NCI-H526 treated with DMSO at 0.1 percent for 48 hours (cell line): Measurements from ENCODE around the gene CREB3L1.
"Not testable (repeated sequence)": the region's sequence is repeated elsewhere in the genome, so short reads cannot be mapped to it uniquely, and the experiment has no call there.

ENCODE experiments used
- DNase-seq: peaks from one replicate; lab custom pipeline; 2025; lab: John Stamatoyannopoulos, UW

CREB3L1 gene

DNA sequence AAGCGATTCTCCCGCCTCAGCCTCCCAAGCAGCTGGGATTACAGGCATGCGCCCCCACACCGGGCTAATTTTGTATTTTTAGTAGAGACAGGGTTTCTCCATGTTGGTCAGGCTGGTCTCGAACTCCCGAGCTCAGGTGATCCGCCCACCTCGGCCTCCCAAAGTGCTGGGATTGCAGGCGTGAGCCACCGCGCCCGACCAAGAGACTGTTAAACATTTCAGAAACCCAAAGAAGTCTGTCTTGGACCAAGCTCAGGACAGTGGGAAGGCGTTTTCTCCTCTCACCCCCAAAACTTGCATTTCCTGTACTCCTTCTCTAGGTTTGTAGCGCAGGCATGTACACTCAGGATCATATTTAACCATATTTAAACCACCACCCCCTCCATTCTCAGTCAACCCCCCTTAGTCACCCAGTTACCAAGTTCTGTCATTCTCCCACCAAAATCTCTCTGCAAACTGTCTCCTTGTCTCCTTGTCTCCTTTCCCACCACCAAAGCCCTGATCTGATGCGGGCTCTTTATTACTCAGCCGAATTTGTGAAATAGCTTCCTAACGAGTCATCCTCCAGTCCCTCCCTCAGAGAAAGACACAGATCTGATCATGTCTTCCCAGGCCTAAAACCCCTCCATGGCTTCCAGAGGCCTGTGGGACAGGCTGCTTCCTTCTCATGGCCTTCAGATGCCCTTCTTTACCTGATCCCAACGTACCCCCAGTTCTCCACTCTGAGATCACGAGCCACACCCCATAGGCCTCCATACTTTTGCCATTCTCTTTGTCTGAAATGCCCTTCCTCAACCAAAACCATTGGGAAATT is 29.0 kb upstream of the CREB3L1 start:
- DNase-seq = no peak

DNA sequence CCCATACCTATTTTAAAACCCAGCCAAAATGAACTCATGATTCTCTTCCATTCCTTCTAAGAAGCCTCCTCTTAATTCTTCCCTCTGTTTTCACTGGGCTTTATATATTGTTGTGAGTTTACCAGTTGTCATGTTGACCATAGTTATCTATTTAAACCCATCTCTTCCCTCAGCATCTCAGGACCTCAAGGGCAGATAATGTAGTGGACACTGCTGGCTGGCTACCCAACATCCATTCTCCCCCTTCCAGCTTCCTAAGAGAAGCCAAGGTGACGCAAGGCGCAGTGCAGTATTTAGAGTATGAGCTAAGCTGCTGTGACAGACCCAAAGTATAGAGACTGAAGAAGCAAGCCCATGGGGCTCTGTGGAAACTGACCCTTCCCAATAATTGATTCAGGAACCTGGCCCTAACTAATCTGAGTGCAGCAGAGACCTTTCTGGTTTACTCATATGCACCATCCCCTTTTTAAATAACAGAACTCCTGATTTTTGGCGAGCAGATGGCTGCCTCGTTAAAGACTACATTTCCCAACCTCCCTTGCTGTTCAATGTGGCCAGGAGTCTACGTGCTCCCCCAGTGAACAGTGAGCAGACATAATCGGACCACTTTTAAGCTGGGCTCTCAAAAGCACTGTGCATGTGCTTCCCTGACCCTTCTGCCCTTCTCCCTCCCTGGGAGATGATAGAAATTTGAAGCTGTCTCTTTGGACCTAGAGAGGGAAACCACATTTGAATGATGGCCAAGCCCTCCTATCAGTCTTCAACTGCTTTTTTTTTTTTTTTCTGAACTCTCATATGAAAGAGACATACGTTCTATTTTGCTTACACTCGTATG is 28.1 kb upstream of the CREB3L1 start:
- no peak for DNase-seq

GRCh38 chr11:46249938-46250744 is 27.3 kb upstream of the CREB3L1 start:
- no peak for DNase-seq

DNA sequence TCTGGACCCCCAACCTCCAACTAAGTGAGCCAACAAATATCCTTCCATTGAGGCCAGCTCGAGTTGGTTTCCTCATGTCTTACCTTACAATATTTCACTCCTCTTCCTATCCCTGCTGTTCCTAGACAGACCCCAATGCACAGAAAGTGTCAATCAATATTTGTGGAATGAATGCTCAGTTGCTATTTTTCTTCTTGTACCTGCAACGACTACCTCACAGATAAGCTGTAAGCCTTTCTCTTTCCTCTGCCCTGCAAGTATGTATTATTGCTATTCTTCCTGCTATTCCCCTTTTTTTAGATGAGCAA is 26.8 kb upstream of the CREB3L1 start:
- DNase-seq = no peak

- DNase-seq = no peak
Measured at GRCh38 chr11:46251954-46252353, 25.5 kb upstream of the CREB3L1 start.

DNA sequence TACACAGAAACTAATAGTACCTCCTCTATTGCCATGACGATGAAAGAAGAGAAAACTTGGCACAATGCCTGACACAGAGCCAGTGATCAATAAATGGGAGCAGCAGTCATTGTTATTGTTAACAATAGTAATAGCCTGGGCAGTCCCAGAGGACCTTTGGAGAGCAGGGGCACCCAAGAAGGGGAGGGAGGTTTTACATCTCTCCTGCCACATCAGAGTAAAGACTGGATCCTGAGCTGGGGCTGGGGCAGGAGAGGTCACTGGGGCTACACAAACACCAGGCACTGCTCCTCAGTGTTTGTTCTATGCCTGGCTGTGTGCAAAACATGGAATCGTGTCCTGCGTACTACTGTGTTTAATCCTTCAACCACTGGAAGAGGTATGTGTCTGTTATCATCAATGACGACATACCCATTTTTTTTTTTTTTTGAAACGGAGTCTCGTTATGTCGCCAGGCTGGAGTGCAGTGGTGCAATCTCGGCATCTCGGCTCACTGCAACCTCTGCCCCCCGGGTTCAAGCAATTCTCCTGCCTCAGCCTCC is 25.0 kb upstream of the CREB3L1 start:
- no peak for DNase-seq

DNA sequence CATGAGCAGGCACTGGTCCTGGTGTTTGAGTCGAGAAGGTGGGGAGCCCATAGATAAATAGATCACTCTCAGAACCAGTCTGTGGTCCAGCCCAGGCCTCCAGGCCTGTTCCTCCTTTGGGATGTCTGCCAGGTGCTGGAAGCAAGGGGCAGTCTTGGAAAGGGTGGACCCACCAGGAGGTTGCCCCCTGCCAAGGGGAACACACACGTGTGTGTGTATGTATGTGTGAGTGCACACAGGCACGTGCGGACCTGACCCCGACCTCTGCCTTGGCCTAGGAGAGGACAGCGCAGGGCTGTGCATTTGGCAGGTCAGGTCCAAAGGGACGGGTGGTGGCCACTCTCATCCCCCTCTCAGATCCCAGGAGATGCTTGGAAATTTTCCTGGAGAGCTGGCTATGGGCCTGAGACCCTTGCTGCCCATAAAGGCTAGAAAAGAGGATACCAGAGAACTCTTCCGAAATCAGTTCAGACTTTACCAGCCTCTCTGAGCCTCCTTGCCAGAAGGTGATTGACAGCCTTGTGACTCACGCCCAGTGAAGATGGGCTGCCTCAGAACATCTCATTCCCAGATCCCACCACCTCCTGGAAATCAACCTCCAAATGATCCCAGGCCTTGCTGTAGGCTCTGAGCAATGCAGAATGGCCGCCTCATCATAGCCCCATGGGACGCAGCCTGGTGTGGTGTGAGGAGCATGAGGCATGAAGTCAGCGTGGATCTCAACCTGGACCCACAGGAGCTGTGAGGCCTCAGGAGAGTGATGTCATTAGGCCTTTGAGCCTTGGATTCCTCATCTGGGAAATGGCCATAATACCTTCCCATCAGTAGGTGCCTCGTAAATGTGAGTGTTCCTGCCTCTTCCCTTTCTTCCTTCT is 24.0 kb upstream of the CREB3L1 start:
- DNase-seq = no peak

DNA sequence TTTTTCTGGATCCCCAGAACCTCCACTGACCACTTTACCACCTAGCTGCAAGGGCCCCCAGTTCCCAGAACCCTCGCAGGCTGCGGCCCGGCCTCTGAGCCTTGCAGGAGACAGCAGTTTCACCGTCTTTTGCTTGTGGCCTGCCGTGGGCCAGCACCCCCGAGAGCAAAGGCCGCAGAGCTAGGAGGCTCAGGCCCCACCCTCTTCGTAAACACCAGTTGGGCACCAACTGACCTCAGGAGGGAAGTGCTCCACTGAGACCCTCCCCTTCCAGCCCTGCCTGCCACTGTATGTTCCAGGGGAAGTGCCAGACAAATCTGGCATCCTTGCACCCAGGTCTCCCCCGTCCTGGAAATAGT is 23.4 kb upstream of the CREB3L1 start:
- no peak for DNase-seq

DNA sequence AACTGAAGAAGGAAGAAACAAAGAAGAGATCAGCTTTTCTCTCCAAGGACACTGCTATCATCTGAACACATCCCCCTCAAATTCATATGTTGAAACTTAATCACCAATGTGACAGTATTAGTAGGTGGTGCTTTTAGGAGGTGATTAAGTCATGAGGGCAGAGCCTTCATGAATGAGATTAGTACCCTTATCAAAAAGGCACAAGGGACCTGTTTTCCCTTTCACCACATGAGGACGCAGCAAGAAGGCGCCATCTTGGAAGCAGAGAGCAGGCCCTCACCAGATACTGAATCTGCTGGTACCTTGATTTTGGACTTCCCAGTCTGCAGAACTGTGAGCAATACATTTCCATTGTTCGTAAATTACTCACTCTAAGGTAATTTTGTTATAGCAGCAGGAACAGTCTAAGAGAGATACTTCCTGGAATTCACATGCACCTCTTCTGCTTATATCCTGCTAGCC is 20.9 kb upstream of the CREB3L1 start:
- DNase-seq = no peak

GRCh38 chr11:46259347-46259746 is 18.1 kb upstream of the CREB3L1 start:
- DNase-seq = not testable (repeated sequence)

GRCh38 chr11:46259971-46260560 is 17.4 kb upstream of the CREB3L1 start:
- DNase-seq = no peak

DNA sequence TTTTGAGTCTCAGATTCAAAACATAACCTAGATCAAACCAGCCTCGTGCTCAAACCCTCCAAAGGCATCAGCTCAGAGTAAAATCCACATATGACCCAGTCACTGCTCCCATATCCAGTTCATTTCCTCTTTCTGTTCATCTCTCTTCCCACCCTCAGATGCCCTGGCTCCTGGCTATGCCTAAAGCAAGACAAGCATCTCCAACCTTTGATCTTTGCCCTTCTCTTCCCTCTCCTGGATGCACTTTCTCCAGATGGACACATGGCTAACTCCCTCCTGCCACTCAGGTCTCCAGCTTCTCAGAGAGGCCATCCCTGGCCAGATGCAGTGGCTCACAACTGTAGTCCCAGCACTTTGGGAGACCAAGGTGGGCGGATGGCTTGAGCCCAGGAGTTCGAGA is 14.3 kb upstream of the CREB3L1 start:
- DNase-seq = no peak

DNA sequence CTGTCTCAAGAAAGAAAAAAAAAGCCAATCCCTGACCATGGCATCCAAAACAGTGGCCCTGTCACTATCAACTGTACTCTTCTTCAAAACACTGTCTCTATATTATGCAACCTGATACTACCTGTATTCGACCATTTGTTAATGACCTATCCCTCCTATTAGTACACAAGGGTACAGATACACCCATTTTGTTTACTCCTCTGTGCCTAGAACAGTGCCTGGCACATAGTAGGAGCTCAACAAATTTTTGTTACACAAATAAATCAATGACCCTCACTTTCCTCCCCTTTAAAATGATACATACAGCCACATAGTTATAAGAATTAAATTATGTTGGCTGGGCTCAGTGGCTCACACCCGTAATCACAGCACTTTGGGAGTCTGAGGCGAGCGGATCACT is 13.4 kb upstream of the CREB3L1 start:
- no peak for DNase-seq

DNA sequence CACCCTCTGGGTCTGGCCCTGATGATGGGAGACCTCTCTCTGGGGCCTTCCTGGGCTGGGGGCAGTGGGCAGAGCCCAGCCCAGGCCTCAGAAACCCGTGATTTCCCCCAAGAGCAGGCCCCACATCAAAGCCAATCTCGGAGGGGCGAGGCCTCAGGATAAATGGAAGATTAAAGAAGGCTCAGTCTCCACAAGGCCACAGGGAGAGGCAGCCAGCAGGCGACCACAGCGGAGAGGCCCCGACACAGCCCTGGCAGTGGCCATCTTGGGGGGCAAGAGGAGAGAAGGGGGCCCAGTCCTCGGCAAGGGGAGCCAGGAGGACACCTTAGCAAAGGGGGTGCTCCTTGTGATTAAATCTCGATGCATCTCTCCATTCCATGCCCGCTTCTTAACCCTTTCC is 12.5 kb upstream of the CREB3L1 start:
- DNase-seq = no peak

- DNase-seq = no peak
Measured at GRCh38 chr11:46265764-46266163, 11.7 kb upstream of the CREB3L1 start.

- DNase-seq = no peak
Measured at GRCh38 chr11:46267930-46268329, 9.5 kb upstream of the CREB3L1 start.

GRCh38 chr11:46270684-46271083 is 6.8 kb upstream of the CREB3L1 start:
- DNase-seq = no peak

- no peak for DNase-seq
Measured at GRCh38 chr11:46271407-46271806, 6.1 kb upstream of the CREB3L1 start.

- DNase-seq = no peak
Measured at GRCh38 chr11:46271875-46272815, 5.3 kb upstream of the CREB3L1 start.
